ENCODE measurements around the gene TMEM18. TPM values are rescaled to one million over a fixed set of nuclear protein-coding genes. Genes with fewer than 3 reads are reported as not detected.

Gene TMEM18
- total and polyA plus RNA-seq, 2 of the 4 experiments (the other 2 are of a cell fraction), result 15.2 to 30.2 TPM

DNA sequence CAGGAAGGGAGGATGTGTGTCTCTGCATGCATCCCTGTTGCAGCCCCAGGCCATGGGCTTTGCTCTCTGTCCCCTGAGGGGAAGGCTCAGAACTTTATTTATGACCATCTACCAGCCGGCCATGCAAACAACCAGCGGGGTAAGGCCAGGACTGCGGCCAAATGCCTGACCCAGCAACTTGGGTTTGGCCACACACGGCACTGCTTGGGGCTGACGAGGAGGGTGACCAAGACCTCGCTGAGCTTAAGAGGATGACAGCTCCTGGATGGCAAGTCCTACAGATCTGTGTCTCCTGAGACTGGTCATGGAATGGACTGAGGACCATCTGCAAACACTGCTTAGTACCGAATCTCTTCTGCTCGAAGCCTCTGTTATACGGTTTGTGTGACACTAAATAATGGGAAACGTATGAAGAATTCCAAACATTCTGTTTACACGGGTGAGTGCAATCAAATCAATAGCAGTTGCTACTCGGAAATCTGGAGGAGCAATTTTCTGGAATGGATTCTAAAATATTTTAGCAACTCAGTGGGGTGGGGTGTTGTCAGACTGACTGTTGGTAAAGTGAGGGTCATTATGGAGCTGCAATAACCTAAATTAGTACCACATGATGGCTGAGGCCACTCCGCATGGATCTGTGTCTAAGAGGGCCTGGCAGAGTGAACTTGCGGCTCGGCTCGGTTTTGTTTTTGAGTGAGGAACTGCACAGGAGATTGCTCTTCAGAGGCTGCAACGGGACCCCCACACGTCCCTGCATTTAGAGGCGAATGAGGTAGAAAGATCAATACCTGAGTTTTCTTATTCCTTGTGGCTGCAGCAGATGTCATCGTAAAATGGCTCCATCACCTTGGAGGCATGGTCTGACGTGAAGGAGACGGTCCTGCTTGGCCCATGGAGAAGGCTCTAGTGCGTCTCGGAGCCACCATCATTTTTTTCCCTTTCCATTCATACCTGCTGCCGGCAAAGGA lies 26.6 kb downstream of the TMEM18 start (continued):
- TF ChIP-seq CHD1 (IDR thresholded peaks at IDR 0.05; ENCODE audit: low read depth, low read length), result no peak

DNA sequence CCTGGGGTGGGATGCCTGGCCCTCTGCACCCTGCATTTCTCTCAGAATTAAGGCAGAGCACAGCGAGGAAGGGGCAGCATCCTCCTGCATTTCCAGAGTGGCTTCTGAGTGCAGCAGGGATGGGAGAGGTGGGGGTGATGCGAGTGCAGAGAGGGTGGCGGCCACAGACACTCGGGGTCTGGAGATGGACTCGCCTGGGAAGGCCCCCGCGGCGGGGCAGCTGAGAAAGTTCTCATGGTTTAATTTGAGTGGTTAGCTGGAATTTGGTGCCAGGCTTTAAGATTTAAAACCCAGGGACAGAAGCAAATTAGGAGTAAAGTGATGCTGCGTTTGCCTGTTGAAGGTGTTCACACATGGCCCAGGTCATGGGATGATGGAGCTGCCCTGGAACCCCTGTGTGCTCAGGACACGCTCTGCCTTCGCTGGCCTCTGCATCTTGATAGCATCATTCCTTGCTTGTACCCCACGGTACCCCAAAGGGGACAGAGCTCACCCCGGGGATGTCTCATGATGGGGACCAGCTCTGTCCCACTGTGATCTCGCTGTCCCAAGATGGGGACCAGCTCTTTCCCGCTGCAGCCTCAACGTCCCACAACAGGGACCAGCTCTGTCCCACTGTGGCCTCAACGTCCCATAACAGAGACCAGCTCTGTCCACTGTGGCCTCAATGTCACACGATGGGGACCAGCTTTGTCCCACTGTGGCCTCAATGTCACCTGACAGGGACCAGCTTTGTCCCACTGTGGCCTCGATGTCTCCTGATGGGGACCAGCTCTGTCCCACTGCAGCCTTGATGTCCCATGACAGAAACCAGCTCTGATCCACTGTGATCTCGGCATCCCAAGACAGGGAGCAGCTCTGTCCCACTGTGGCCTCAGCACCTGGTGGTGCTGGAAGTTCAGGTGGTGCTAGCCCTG lies 27.5 kb downstream of the TMEM18 start:
- dilution Hi-C loops (cut with HindIII; ENCODE audit: low sequenced_read_pairs, unreplicated experiment), result no loop called here
- Histone ChIP-seq H3K9ac (ENCODE audit: low read depth, low read length) (no peak overlapping the region), H2AK9ac (replicated peaks; ENCODE audit: low read depth, low read length, poor library complexity) (no peak overlapping the region), H3K14ac (replicated peaks; ENCODE audit: low read depth, low read length) (no peak overlapping the region), H4K20me1 (ENCODE audit: insufficient read depth, low read length) (no peaks in the 10 kb centered on the region), H4K8ac (ENCODE audit: low read depth in 2 of 2, low read length in 2 of 2) (no peak overlapping the region), H3K56ac (ENCODE audit: extremely low read depth, insufficient read depth, low read length) (no peak overlapping the region), H3K36me3 (ENCODE audit: control insufficient read depth, insufficient read depth, low read length) (no peaks in the 10 kb centered on the region), H2BK5ac (ENCODE audit: low read depth, low read length, poor library complexity, severe bottlenecking) (no peak overlapping the region), H3K9me1 (ENCODE audit: insufficient read depth, low read length) (no peaks in the 10 kb centered on the region), H3K9me3 (ENCODE audit: control insufficient read depth, insufficient read depth, low read length) (no peaks in the 10 kb centered on the region), H3K27me3 (ENCODE audit: control insufficient read depth, insufficient read depth, low read length) (peaks cover 2% of the 10 kb centered on the region; the same call in 1 of the 2 replicates), H2BK15ac (ENCODE audit: low read depth, low read length) (no peak overlapping the region), H3K23ac (ENCODE audit: low read depth, low read length) (no peak overlapping the region), H2AFZ (replicated peaks; ENCODE audit: low read length, poor library complexity) (no peak overlapping the region), H2AK5ac (ENCODE audit: low read depth, low read length) (no peak overlapping the region), H3K4me1 (ENCODE audit: control insufficient read depth, insufficient read depth, low read length) (no peaks in the 10 kb centered on the region), H3K4me3 (ENCODE audit: insufficient read depth, low read depth, low read length) (no peak overlapping the region), H3K27ac (ENCODE audit: insufficient read depth, low read length) (no peak overlapping the region), H3K18ac (ENCODE audit: low read depth, low read length) (no peak overlapping the region), H2BK120ac (ENCODE audit: low read depth, low read length) (no peak overlapping the region), H2BK20ac (ENCODE audit: low read depth, low read length) (no peak overlapping the region), H3K4ac (ENCODE audit: low read depth, low read length) (no peak overlapping the region), H3K4me2 (ENCODE audit: low read depth, low read length) (no peak overlapping the region), H4K91ac (ENCODE audit: insufficient read depth, low read depth, low read length) (no peak overlapping the region), H3K79me1 (ENCODE audit: low read depth in 1 of 2, low read length in 2 of 2) (no peaks in the 10 kb centered on the region), H4K5ac (ENCODE audit: low read depth, low read length) (no peak overlapping the region)
- POLR2A ChIA-PET (ENCODE audit: unreplicated experiment), result no interaction called here
- WGBS, 2 experiments (ENCODE audit: extremely low coverage in 2 of 2, insufficient read length in 1 of 2), result 58% methylated on average over 6 of the region's 20 CpGs; no CpG with 5 or more reads in 1 of the 2 experiments
- CTCF ChIA-PET, result no interaction called here
- TF ChIP-seq MAFK (IDR thresholded peaks at IDR 0.05; ENCODE audit: low read depth, low read length), result no peak
- TF ChIP-seq NFE2L2 (IDR thresholded peaks at IDR 0.05; ENCODE audit: low read depth, low read length), result no peak
- TF ChIP-seq, protein P1, sequence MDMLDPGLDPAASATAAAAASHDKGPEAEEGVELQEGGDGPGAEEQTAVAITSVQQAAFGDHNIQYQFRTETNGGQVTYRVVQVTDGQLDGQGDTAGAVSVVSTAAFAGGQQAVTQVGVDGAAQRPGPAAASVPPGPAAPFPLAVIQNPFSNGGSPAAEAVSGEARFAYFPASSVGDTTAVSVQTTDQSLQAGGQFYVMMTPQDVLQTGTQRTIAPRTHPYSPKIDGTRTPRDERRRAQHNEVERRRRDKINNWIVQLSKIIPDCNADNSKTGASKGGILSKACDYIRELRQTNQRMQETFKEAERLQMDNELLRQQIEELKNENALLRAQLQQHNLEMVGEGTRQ (IDR thresholded peaks at IDR 0.05; ENCODE audit: low read depth, low read length), result no peak
- no peak for TF ChIP-seq RAD21 (IDR thresholded peaks at IDR 0.05; ENCODE audit: low read length)
- TF ChIP-seq, protein P2, sequence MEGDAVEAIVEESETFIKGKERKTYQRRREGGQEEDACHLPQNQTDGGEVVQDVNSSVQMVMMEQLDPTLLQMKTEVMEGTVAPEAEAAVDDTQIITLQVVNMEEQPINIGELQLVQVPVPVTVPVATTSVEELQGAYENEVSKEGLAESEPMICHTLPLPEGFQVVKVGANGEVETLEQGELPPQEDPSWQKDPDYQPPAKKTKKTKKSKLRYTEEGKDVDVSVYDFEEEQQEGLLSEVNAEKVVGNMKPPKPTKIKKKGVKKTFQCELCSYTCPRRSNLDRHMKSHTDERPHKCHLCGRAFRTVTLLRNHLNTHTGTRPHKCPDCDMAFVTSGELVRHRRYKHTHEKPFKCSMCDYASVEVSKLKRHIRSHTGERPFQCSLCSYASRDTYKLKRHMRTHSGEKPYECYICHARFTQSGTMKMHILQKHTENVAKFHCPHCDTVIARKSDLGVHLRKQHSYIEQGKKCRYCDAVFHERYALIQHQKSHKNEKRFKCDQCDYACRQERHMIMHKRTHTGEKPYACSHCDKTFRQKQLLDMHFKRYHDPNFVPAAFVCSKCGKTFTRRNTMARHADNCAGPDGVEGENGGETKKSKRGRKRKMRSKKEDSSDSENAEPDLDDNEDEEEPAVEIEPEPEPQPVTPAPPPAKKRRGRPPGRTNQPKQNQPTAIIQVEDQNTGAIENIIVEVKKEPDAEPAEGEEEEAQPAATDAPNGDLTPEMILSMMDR (conservative IDR thresholded peaks at IDR 0.05; ENCODE audit: low read depth, low read length), result no peak
- no peak for TF ChIP-seq RCOR1 (IDR thresholded peaks at IDR 0.05; ENCODE audit: insufficient replicate concordance, low read length)
- TF ChIP-seq FOS (IDR thresholded peaks at IDR 0.05; ENCODE audit: low read depth, low read length), result no peak
- no peak for TF ChIP-seq RFX5 (IDR thresholded peaks at IDR 0.05; ENCODE audit: low read depth, low read length)
- no peak for TF ChIP-seq SMC3 (IDR thresholded peaks at IDR 0.05; ENCODE audit: low read depth, low read length)
- TF ChIP-seq POLR2A (IDR thresholded peaks at IDR 0.05; ENCODE audit: low read depth, low read length), result no peak
- BruUV-seq (replicated peaks), result no TSS peak
- no peak for DNase-seq
- no peak for ATAC-seq (ENCODE audit: low read depth)
- in situ Hi-C loops (cut with MboI; ENCODE audit: low sequenced_read_pairs), result no loop called here
- intact Hi-C loops (cut with micrococcal nuclease), result no loop called here

Measured in IMR-90 (cell line).